Mammary epithelial cell (primary cell): ENCODE results near the gene TMEM163.

ENCODE experiments used
- EZH2 ChIP-seq: IDR thresholded peaks from 2 replicates; pipeline ENCODE4 v1.6.1; 2012; ENCODE audit warnings: low read length, inconsistent platforms, borderline replicate concordance
- TF ChIP-seq, protein P1 (sequence below), 2 donors: IDR thresholded peaks in 1 of 2; conservative IDR thresholded peaks in 1 of 2; 2 replicates each; pipeline ENCODE4 v1.5.1; 2011 to 2012; ENCODE audit warnings: inconsistent platforms in 2 of 2, low read length in 2 of 2, mild to moderate bottlenecking in 2 of 2, control low read depth in 1 of 2, low read depth in 1 of 2; ENCODE audit not compliant: insufficient read depth in 1 of 2; ENCODE audit errors: extremely low read depth in 1 of 2

DNA sequence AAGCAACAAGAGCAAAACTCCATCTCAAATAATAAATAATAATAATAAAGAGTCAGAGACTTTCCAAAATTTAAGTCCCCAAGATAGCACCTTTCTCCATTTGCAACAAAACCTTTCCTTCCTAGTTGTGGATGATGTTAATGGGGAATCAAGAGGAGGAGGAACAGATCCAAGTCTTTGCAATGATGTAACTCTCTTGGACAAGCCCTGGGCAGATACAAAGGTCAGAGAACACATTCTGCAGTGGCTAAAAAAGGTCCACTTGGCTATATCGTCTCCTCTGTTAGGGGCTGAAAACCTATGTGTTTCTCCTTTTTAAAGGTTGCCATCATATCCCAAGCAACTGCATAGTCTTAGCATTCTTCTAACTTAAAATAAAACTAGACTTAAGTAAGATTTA lies 151.1 kb downstream of the TMEM163 start:
- TF ChIP-seq, protein P1, sequence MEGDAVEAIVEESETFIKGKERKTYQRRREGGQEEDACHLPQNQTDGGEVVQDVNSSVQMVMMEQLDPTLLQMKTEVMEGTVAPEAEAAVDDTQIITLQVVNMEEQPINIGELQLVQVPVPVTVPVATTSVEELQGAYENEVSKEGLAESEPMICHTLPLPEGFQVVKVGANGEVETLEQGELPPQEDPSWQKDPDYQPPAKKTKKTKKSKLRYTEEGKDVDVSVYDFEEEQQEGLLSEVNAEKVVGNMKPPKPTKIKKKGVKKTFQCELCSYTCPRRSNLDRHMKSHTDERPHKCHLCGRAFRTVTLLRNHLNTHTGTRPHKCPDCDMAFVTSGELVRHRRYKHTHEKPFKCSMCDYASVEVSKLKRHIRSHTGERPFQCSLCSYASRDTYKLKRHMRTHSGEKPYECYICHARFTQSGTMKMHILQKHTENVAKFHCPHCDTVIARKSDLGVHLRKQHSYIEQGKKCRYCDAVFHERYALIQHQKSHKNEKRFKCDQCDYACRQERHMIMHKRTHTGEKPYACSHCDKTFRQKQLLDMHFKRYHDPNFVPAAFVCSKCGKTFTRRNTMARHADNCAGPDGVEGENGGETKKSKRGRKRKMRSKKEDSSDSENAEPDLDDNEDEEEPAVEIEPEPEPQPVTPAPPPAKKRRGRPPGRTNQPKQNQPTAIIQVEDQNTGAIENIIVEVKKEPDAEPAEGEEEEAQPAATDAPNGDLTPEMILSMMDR (conservative IDR thresholded peaks at IDR 0.05 in 1 of 2, IDR thresholded peaks at IDR 0.05 in 1 of 2; ENCODE audit: extremely low read depth in 1 of 2, insufficient read depth in 1 of 2, low read depth in 1 of 2, low read length in 2 of 2): no peak
- TF ChIP-seq EZH2: no peak
